AML-193 (cell line): ENCODE results near the gene ATXN1.
A peak's percentile ranks its signal among the peaks of the same experiment; 100 is the strongest.

ENCODE experiments used
- DNase-seq, 2 experiments: peaks; one replicate each; lab custom pipeline; 2025; lab: John Stamatoyannopoulos, UW

Gene ATXN1

DNA sequence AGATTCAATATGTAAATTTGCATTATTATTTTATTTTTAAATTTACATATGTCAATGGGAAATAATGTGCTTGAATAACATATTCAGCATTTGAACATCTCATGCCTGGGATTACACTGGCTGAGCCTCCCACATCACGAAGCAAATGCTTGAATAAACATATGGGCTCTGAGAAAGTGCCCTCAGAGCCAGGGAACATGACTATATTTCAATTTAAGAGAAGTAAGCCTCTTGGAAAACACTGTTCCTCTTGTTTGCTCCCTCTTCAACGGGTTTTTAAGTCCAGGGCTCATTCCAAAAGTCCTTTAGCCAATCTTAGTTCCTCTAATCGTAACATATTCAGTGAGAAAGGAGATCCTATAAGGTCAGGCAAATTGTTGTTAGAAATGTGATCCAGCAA is 400.9 kb downstream of the ATXN1 start:
- DNase-seq: no peak

DNA sequence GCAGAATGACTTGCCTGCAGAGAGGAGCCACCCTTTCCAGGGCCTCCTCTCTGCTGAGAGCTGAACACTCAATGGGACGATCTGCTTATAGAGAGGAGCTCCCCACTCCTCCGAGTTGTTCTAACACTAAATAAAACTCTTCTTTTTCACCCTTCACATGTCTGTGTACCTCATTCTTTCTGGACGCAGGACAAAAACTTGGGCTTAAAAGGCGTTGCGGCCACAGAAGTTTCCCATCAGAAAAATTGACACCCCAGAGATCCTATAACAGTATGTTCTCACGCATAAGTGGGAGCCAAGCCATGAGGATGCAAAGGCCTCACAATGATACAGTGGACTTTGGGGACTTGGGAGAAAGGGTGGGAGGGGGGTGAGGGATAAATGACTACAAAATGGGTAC is 401.7 kb downstream of the ATXN1 start:
- no peak for DNase-seq

DNA sequence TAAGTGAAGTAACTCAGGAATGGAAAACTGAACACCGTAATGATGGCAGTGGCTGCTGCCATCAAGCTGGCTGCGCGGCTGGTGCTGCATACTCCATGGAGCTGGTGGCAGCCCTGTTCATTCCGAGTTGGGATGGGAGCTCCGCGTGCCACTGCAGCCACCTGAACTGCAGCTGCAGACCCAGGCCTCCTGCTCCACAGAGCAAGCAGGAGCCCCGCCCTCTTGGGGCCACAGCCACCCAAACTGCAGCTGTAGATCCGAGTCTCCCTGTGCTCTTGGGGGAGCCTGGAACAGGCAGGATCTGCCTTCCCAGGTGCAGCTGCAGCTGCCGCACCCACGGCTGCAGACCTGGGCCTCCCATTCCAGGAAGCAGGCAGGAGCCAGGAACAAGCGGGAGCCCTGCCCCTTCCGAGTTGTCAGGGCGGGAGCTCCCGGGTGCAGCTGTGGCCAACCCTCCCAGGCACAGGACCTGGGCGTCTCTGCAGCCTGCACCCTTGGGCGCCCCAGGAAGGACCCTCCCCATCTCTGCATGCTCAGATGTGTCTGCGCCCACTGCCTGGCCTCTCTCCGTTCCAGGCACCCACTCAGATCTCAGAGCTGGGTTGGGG is 402.6 kb downstream of the ATXN1 start:
- no peak for DNase-seq

DNA sequence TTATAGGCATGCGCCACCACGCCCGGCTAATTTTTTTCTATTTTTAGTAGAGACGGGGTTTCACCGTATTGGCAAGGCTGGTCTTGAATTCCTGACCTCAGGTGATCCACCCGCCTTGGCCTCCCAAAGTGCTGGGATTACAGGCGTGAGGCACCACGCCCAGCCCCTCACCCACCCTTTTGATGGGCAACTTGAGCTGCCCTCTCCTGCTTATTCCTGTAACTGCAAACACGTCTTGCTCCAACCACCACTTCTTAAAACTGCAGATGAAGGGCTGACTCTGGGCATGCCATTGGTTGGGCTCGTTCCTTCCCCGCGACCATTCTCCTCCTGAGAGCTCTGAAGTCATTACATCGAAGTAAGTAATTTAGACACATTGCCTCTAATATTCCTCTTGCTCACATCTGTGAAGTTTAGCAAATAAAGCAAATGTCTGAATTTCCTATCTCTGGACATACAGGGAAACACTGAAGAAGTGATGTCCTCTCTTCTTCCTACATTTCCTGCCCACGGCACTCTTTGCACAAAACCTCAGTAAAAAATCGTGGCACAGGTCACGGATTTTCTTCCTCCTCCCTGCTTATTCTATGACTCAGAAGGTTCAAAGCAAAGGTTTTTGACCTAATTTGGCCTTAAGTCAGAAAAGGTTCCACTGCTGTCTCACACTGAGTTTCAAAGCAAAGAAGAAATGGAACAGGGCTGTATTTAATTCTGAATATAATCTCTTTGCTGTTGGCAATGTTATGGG is 405.4 kb downstream of the ATXN1 start:
- DNase-seq: no peak

DNA sequence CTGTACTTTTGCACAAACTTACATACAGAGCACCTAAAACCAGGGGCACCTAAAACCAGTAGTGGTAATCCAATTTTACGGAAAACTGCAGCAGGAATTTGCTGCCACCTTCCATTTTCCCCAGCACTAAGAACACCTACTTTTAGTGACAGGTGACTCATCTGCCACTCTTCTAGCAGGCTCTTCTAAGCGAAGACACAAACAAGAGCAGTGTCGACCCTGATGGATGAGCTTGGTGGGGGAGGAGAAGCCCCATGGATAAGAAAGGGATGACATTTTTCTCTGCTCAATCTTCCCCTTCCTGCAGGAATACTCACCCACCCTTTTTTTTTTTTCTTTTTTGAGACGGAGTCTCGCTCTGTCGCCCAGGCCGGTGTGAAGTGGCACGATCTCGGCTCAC is 406.0 kb downstream of the ATXN1 start:
- no peak for DNase-seq

DNA sequence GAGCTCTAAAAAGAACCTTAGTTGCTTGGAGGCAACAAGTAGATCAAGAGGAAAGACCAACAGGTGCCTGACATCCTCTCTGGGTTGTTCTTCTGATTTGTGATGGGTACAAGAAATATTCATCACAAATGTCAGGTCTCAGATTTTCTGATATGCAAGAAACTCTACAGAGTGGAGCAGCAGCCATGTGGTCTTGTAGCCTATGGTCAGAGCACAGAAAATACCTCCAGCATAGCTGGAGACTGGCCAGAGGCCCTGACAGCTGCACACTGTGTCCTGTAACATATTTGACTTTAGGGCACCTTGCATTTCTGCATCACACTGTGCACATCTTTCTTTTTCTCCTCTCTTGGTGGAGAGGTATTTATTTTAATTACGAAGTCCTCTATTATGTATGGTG is 406.6 kb downstream of the ATXN1 start:
- DNase-seq: no peak

DNA sequence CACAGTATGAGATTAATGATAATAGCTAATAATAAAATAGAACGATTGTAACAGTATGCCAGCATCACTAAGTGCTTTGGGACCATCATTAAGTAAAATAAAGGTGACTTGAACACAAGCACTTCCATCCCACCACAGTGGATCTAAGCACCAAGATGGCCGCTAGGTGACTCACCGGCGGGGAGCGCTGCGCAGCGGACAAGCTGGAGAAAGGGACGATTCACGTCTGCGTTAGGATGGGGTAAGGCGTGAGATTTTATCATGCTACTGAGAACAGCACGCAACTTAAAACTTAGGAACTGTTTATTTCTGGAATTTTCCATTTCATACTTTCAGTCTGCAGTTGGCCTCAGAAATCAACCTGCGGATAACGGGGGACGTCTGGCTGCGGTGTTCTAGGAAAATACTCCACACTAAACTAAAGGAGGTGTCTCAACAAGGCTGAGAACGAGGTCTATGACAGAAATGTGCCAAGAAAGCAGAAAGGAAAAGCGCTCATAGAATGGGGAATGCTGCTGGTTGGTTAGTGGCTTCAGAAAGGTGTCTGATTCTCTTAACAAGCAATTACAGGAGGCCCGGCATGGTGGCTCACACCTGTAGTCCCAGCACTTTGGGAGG is 408.3 kb downstream of the ATXN1 start:
- no peak for DNase-seq

DNA sequence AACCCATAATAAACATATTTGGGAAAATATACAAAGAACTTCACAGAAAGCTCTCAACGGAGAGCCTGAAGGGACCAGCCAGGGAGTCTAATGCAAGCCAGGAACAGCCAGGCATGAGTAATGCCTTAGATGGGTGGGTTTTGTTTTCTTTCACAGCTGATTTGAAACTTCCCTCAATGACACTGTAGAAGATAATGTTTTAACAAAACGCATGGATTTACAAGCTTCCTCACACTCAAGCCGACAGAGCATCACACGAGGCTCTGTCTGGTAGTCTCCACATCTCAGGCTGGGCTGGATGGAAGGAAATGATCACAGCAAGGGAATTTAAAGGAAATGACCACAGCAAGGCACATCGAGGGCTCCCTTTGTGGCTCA is 409.0 kb downstream of the ATXN1 start:
- DNase-seq: no peak

DNA sequence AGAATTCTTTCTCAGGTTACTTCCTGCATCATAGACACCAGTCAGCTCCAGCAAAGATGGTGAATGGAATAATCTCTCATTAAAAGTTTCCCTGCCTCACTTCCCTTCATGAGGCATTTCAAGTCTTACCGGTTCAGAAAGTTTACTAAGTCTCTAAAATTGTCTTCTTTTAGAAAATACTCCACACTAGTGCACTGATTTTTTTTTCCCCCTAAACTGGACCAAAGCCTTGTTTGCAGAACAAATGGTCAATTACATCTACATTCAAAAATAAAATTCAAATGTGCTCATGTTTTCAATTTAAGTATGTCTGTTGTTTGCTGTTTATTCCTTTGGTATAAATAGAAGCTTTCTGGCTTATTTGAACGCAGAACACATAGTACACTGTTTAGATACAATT is 411.7 kb downstream of the ATXN1 start:
- DNase-seq: no peak

DNA sequence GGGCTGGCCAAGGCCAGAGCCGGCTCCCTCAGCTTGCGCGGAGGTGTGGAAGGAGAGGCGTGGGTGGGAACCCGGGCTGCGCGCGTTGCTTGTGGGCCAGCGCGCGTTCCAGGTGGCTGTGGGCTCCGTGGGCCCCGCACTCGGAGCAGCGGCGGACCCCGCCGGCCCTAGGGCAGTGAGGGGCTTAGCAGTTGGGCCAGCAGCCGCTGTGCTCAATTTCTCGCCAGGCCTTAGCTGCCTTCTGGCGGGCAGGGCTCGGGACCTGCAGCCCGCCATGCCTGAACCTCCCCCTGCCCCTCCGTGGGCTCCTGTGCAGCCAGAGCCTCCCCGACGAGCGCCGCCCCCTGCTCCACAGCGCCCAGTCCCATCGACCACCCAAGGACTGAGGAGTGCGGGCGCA is 414.4 kb downstream of the ATXN1 start:
- no peak for DNase-seq

DNA sequence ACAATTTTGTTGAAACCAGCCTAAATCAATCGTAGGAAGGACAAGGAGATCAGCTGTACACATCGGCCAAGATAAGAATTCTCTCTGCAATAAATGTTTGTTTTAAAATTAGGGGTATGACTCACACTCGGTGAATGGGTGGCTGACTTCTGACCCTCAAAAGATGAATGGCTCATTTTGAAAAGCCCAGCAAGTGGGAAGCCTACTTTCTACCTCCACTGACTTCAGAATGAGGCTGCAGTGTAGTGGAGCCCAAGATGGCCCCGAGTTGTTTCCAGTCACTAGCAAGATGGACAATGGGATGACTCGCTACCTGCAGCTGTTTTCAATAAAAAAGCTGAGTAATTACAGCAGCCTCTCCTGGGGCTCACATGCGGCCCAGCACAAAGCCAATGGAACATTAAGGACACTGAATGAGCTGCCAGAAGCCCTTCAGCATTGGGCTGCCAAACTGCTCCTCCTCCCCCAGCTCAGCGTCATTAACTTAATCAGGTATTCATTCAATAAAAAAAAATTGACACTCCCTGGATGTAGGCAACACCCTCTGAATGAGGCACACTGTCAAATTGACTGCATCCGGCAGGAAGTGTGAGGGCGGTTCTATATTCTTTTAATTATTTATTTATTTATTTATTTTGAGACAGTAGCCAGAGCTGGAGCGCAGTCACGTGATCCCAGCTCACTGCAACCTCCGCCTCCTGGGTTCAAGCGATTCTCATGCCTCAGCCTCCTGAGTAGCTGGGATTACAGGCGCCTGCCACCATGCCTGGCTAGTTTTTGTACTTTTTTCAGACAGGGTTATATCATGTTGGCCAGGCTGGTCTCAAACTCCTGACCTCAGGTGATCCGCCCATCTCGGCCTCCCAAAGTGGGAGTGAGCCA is 415.6 kb downstream of the ATXN1 start:
- DNase-seq: no peak

DNA sequence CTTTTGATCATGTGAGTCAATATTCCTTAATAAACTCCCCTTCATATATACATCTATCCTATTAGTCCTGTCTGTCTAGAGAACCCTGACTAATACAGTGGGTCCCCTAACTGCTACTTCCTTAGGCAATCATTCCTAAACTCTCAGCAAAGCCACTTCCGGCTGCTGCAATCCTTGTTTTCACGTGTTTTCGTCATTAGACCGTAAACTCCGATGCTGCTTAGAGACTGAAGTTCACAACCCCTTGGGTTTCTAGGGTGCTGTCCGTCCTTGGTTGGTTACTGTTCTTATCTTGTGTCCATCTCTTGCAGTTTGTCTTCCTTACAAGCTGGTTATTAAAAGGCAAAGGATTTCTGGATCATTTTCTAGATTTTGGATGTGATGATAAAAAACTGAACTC is 416.5 kb downstream of the ATXN1 start:
- no peak for DNase-seq

DNA sequence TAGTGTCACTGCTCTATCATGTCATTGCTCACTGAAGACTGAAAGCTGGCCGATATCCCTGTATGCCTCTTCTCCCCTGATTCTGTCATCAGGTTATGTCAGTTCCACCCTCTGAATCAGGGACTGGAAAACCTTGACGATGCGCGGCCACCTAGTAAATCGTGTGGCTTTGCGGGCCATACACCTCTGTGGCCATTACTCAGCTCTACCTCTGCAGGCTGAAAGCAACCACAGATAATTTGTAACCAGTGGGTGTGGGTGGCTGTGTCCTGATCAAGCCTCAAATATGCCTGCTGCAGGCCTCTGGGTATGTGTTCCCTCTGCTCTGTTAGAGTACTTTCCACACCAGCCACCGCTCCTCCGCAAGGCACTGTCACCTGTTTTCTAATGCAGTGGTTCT is 417.7 kb downstream of the ATXN1 start:
- DNase-seq: no peak

DNA sequence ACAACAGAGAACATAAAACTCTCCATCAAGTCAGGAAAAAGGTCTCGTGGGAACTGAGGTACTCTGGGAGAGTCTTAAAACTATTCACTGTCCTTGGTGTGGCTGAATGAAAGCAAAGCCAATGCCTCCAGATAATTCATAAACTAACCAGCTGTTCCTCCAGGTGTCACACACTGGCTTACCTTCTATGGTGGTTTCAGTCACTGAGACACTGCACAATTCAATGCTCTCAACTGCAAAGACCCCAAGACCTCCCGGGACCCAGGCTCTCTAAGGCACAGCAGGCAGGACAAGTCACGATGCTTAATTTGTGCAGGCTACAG is 422.0 kb downstream of the ATXN1 start:
- DNase-seq: no peak

DNA sequence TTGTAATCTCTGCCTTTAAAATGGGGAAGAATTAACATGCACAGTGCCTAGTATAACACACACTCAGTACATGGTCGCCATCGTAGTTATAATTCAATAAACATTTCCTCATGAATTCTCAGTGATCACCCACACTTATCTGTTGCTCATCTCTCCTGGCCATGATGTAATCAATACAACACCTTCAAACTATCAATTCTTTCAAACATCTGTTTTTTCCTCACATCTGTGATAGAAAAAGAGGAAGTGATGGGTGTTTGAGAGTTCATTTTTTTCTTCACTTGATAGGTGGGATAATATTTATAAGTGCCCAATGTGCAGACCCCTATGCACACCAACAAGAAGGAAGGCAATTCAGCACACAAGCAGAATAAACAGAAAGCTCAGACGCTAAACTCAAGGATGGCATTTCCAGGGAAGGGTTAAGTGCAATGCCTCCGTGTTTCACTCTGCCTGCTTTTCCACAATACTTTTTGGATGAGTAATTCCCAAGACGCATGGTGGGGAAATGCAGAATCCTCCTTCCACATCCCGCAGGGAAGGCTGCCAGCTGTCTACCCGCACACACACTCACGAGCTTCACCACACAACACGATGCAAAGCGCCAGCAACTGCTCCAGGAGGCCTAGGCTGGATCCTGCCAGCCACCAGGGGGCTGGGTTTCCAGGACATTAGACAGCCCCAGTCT is 422.5 kb downstream of the ATXN1 start:
- DNase-seq: no peak

DNA sequence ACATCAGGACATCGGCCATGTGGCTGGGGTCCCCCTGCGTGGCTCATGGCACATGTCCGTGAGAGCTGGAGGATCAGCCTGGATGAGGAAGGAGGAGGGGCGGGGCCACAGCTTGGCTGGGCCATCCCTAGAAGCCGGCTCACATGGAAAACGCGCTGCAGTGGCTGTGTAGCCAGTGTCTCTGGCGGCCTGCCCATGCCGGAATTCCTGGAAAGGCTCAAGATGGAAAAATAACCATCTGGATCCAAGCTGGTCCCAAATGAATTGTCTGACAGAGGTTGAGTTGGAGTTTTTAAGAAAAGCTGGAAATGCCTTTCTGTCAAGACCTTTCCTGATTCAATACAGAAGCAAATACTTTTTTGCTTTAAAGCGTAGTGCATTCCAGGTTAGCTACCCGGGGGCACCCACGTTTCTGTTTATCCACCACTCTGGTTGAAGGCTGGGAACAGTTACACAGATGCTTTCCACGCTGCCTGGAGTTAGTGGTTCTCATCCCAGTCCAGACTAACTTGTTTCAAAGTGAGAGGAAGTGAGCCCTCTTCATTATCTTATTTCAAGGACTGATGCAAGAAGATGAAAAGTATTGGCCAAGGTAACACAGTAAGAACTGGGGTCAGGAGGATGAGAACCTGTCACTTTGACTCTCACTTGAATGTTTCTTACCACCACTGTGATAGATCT is 423.8 kb downstream of the ATXN1 start:
- no peak for DNase-seq

DNA sequence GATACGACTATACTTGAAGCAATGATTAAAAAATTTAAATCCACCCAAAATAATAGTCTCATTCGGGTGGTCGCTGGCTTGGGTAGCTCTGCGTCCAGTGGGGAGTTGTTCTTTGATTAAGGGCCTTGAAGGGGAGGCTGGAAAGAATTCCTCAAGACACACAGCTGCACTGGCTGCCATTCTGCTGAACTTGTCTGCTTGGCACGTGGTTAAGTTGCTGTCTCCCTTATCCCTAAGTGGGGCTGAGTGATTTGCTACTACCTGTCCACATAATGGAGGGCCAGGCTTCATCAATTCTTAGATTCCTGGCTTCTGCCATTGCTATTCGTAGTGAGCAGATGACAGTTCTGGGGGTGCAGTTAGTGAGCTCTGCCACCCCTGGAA is 424.4 kb downstream of the ATXN1 start:
- DNase-seq: no peak

DNA sequence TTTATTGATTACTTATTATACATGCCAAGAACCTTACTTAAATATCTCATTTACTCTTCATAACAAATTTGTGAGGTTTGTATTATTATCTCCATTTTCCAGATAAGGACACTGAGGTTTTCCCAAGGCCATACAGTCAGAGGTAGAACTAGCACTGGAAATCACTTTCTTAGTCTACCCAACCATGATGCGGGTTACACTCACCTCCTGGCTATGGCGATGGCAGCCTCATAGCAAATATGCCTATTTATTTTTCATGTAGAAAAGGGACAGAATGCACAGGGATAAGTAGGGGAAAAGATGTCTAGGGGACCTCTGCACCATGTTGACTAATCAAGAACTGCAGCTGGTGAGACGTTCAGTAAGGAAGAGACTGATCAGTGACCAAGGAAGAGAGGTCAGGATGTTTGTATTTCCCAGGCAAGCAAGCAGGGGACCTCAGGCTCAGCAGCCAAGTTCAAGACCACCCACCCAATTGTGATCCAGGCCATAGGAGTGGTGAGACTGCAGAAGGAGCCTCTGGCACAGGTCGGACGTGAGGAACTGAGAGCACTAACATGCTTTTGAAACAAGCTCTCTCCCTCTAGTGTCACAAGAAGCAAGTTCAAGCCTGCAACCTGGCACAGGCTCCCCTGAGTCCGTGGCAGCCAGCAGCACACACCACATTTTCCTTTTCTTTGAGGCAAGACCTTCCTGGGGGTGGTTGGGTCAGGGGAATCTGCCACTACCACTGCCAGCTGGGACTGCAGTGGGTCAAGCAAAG is 425.0 kb downstream of the ATXN1 start:
- no peak for DNase-seq

DNA sequence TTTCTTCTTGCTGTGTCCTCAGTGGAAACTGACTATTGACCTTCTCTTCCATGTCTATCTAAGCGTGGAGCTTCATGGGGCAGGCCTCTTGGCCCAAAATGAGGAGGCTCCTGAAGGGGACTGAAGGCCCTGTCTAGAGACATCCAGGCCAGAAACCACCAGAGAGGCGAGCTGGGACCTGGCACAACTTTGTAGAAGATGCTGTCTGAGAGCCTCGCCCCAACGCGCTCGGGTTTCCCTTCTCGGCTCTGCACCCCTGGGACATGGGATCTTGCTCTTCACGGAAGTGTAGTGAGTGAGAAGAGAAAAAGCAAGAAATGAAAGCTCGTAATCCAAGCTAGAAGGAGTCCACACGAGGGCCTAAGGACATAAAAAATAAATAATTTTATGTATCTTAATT is 426.1 kb downstream of the ATXN1 start:
- no peak for DNase-seq

DNA sequence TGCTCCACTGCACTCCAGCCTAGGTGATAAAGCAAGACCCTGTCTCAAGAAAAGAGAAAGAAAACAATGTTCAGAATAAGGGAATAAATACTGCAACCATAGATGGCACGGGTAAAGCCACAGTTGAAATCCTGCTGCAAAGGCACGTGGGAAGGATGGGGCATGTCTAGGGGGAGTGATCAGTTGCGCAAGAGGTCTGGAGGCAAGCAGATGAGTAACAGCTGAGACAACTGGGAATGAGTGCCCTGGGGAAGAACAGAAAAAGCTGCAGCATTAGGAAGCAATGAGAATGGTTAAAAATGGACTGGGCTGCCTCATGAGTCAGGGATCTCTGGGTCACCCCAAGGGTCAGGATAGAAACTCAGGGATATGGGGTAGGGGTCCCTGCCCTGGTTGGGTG is 426.6 kb downstream of the ATXN1 start:
- peak; percentile 55 to 68 for DNase-seq

DNA sequence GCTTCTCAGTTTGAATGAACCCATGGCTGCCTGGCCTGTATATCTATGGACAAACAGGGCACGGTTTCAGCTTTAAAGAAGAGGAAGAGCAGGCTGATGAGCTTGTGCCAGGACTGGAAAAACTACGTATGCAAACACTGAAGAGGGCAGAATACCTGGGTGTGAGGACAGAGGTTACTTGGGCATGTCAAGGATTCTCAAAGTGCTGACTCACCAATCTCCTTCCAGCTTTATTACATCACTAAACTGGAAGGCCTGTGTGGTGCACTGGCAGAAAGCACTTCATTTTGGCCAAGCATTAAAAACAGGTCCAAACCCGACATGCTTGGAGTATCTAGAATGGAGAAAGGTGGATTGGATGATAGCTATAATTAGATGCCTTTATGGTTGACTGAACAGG is 427.7 kb downstream of the ATXN1 start:
- no peak for DNase-seq
